Loucy (cell line): ENCODE data around the gene PPP1R14B.
"Not testable (repeated sequence)": the region's sequence is repeated elsewhere in the genome, so short reads cannot be mapped to it uniquely, and the experiment has no call there.

Experiments
- EZH2phosphoT487 ChIP-seq: fragments of 200-600 bp; IDR thresholded peaks from 2 replicates; pipeline ENCODE4 v1.6.1; 2018; ENCODE audit warnings: antibody characterized with exemption, mild to moderate bottlenecking, moderate library complexity, borderline replicate concordance
- TF ChIP-seq, protein P1 (sequence below): fragments of 200-600 bp; sonication (generic); conservative IDR thresholded peaks from 2 replicates; pipeline ENCODE4 v1.5.1; 2014; ENCODE audit warnings: mild to moderate bottlenecking, antibody characterized with exemption, low read length

DNA sequence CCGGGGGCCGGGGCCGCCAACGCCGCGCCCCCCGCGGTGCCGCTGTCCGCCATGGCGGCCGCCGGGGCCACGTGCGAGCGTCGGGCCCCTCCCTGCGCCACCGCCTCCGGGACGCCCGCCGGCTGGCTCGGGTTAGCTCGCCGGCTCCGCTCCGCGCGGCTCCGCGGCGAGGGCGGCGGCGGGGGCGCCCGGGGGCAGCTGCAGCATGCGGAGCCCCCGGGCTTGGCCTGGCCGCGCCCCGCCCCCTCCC lies 197 bp downstream of the PPP1R14B start:
- TF ChIP-seq, protein P1, sequence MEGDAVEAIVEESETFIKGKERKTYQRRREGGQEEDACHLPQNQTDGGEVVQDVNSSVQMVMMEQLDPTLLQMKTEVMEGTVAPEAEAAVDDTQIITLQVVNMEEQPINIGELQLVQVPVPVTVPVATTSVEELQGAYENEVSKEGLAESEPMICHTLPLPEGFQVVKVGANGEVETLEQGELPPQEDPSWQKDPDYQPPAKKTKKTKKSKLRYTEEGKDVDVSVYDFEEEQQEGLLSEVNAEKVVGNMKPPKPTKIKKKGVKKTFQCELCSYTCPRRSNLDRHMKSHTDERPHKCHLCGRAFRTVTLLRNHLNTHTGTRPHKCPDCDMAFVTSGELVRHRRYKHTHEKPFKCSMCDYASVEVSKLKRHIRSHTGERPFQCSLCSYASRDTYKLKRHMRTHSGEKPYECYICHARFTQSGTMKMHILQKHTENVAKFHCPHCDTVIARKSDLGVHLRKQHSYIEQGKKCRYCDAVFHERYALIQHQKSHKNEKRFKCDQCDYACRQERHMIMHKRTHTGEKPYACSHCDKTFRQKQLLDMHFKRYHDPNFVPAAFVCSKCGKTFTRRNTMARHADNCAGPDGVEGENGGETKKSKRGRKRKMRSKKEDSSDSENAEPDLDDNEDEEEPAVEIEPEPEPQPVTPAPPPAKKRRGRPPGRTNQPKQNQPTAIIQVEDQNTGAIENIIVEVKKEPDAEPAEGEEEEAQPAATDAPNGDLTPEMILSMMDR: not testable (repeated sequence)
- not testable (repeated sequence) for TF ChIP-seq EZH2phosphoT487
